Neural cell (in vitro differentiated cells): Measurements from ENCODE around the gene MS4A6A. TPM values are rescaled to one million over a fixed set of nuclear protein-coding genes. Genes with fewer than 3 reads are reported as not detected.

Experiments
- H2AFZ ChIP-seq: fragments of 200-600, 300-800 bp; sonication (generic), shearing (Covaris generic); 2 replicates; pipeline ENCODE4 v1.6.0; 2014; ENCODE audit warnings: low read depth, mild to moderate bottlenecking, antibody characterized with exemption, low read length, moderate library complexity
- H3F3A ChIP-seq: fragments of 200-600 bp; shearing (Covaris generic); 2 replicates; pipeline ENCODE4 v1.6.1; 2016; ENCODE audit warnings: mild to moderate bottlenecking, moderate library complexity, mixed read lengths, antibody characterized with exemption, low read length; ENCODE audit not compliant: insufficient read depth, poor library complexity, severe bottlenecking
- H3K27ac ChIP-seq: fragments of 200-600, 300-800 bp; sonication (generic), shearing (Covaris generic); 2 replicates; pipeline ENCODE4 v1.5.1; 2014; ENCODE audit warnings: mild to moderate bottlenecking, low read length, moderate library complexity
- H3K27me3 ChIP-seq: fragments of 300-800, 200-600 bp; sonication (generic), shearing (Covaris generic); 2 replicates; pipeline ENCODE4 v1.6.0; 2014; ENCODE audit warnings: mild to moderate bottlenecking, low read depth, low read length, moderate library complexity; ENCODE audit not compliant: insufficient read depth
- H3K36me3 ChIP-seq: fragments of 300-800, 200-600 bp; sonication (generic), shearing (Covaris generic); 2 replicates; pipeline ENCODE4 v1.5.1; 2014; ENCODE audit warnings: mild to moderate bottlenecking, antibody characterized with exemption, low read length, moderate library complexity; ENCODE audit not compliant: insufficient read depth
- H3K4me2 ChIP-seq: fragments of 300-800, 200-600 bp; sonication (generic), shearing (Covaris generic); 2 replicates; pipeline ENCODE4 v1.6.0; 2014; ENCODE audit warnings: mild to moderate bottlenecking, low read length
- H3K4me3 ChIP-seq: fragments of 300-800, 200-600 bp; sonication (generic), shearing (Covaris generic); 2 replicates; pipeline ENCODE4 v1.5.1; 2014; ENCODE audit warnings: mild to moderate bottlenecking, low read length, moderate library complexity
- H3K79me2 ChIP-seq: fragments of 200-600 bp; shearing (Covaris generic); replicated peaks from 2 replicates; pipeline ENCODE4 v1.6.0; 2014; ENCODE audit warnings: mild to moderate bottlenecking, low read length, moderate library complexity; ENCODE audit not compliant: insufficient read depth
- H3K9ac ChIP-seq: fragments of 300-800, 200-600 bp; sonication (generic), shearing (Covaris generic); 2 replicates; pipeline ENCODE4 v1.6.1; 2016; ENCODE audit warnings: mild to moderate bottlenecking, low read length, mixed read lengths
- H3K9me2 ChIP-seq: fragments of 200-600 bp; shearing (Covaris generic); 2 replicates; pipeline ENCODE4 v1.6.1; 2016; ENCODE audit warnings: mild to moderate bottlenecking, low read length, mixed read lengths; ENCODE audit not compliant: insufficient read depth
- H3K9me3 ChIP-seq: fragments of 200-600, 300-800 bp; sonication (generic), shearing (Covaris generic); 2 replicates; pipeline ENCODE4 v1.6.1; 2016; ENCODE audit warnings: mild to moderate bottlenecking, mixed run types, low read length, moderate library complexity, mixed read lengths
- H4K20me1 ChIP-seq: fragments of 200-600 bp; shearing (Covaris generic); 2 replicates; pipeline ENCODE4 v1.6.1; 2016; ENCODE audit warnings: mild to moderate bottlenecking, mixed run types; ENCODE audit not compliant: insufficient read depth
- EP300 ChIP-seq: fragments of 450-650 bp; conservative IDR thresholded peaks from 2 replicates; pipeline ENCODE4 v1.6.1; 2014; ENCODE audit warnings: antibody characterized with exemption, mild to moderate bottlenecking, moderate library complexity; ENCODE audit not compliant: poor library complexity, severe bottlenecking
- EZH2 ChIP-seq: fragments of 200-600, 300-800 bp; shearing (Covaris generic), sonication (generic); IDR thresholded peaks from 2 replicates; pipeline ENCODE4 v1.6.1; 2014; ENCODE audit warnings: antibody characterized with exemption, low read length, borderline replicate concordance, mild to moderate bottlenecking; ENCODE audit not compliant: insufficient read depth, poor library complexity, severe bottlenecking
- MXI1 ChIP-seq: fragments of 450-650 bp; conservative IDR thresholded peaks from 2 replicates; pipeline ENCODE4 v1.6.1; 2014; ENCODE audit warnings: antibody characterized with exemption, mild to moderate bottlenecking; ENCODE audit not compliant: poor library complexity, severe bottlenecking
- POLR2AphosphoS5 ChIP-seq: IDR thresholded peaks from 2 replicates; pipeline ENCODE4 v1.6.1; 2012
- RAD21 ChIP-seq: fragments of 450-650 bp; conservative IDR thresholded peaks from 2 replicates; pipeline ENCODE4 v1.6.1; 2014; ENCODE audit warnings: antibody characterized with exemption, mild to moderate bottlenecking, moderate library complexity
- SMC3 ChIP-seq: fragments of 450-650 bp; conservative IDR thresholded peaks from 2 replicates; pipeline ENCODE4 v1.6.1; 2014; ENCODE audit warnings: antibody characterized with exemption, mild to moderate bottlenecking, moderate library complexity; ENCODE audit not compliant: poor library complexity
- TAF1 ChIP-seq: IDR thresholded peaks from 2 replicates; pipeline ENCODE4 v1.6.1; 2012; ENCODE audit warnings: low read depth
- polyA minus RNA-seq: library from RNA; depleted of rRNA, polyadenylated mRNA; stranded (reverse); fragments of >200 nt; gene quantifications from 2 replicates; pipeline ENCODE4 v1.2.3, GENCODE V29; 2014
- polyA plus RNA-seq: library from polyadenylated mRNA; depleted of rRNA; stranded (reverse); fragments of >200 nt; gene quantifications from 2 replicates; pipeline ENCODE4 v1.2.3, GENCODE V29; 2014
- TF ChIP-seq, protein P1 (sequence below): fragments of 450-650 bp; IDR thresholded peaks from 2 replicates; pipeline ENCODE4 v1.5.1; 2014; ENCODE audit warnings: antibody characterized with exemption, mild to moderate bottlenecking, moderate library complexity; ENCODE audit not compliant: poor library complexity, severe bottlenecking
- TF ChIP-seq, protein P2 (sequence below): IDR thresholded peaks from 2 replicates; pipeline ENCODE4 v1.6.1; 2012; ENCODE audit warnings: borderline replicate concordance

The MS4A6A gene, protein sequence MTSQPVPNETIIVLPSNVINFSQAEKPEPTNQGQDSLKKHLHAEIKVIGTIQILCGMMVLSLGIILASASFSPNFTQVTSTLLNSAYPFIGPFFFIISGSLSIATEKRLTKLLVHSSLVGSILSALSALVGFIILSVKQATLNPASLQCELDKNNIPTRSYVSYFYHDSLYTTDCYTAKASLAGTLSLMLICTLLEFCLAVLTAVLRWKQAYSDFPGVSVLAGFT
- polyA plus RNA-seq (not detected in 2 replicates), polyA minus RNA-seq (not detected in 2 replicates)

DNA sequence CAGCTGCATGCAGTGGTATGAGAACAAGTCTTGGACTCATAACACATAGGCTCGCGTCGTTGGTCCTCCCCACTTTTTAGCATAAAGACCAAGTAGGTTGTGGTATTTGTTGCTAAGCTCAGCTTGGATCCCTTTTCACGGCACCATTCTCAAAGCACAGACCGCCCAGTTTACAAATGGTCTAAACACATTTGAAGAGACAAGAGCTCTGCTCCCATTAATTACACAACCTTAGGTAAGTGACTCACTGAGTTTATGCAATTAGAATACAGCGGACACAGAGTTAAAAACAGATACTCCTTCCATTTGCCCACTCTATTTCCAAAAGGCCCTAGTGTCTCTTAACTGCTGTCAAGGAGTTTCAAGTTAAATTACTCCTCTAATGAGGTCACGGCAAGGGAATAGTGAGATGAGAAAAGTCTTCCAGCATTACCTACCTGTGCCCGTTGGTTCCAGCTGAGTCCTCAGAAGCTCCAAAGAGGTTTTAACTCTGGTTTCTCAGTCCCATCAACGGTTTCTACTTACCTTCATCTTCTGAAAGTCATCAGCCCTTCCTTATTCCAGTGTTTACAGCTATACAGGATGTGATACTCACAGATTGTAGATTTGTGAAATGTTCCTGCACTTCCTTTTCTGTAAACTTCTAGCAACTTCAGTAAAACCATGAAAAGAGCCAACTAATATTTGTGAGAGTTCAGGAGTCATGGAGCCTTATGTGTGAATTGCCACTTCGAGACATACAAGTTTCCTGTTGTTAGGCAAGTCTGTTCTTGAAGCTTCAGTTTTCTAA lies at the start of gene MS4A6A:
Gene MS4A6A, minus strand, starts transcription at position 543 of the 790 bp plus-strand sequence. CDS start 1,356 bp downstream, outside the sequence.
- Histone ChIP-seq H3K27me3 (no peaks in the 10 kb centered on the region), H4K20me1 (no peaks in the 10 kb centered on the region), H3K4me3 (no peak within 1 kb of the TSS), H3F3A (no peaks in the 10 kb centered on the region), H3K36me3 (no peaks in the 10 kb centered on the region), H3K9me3 (no peaks in the 10 kb centered on the region), H3K27ac (no peak within 1 kb of the TSS), H3K4me2 (no peak within 1 kb of the TSS), H2AFZ (no peak within 1 kb of the TSS), H3K79me2 (no peaks in the 10 kb centered on the region), H3K9me2 (no peaks in the 10 kb centered on the region), H3K9ac (no peak within 1 kb of the TSS)
- no peak for TF ChIP-seq RAD21

DNA sequence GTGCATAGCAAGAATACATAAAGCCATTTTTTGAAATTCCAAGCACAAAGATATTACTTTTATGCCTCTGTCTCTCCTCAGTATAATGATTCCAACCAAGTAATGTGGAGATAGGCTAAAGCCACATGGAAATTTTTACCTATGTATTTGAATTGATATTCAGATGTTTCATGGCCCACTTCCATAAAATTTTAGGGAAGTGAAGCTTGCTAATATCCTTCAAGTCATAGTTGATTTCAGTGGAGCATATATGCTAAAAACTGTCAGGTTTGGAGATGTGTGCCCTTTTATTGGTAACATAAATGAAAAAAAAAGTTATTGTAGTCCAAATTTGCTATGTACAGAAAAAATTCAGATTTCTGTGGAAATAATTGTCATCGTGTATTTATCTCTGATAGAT lies 47.8 kb upstream of the MS4A6A start:
- no peak overlapping the region for H3K27ac ChIP-seq
- H3K9me2 ChIP-seq, result no peaks in the 10 kb centered on the region
- no peaks in the 10 kb centered on the region for H3K79me2 ChIP-seq
- no peaks in the 10 kb centered on the region for H3K36me3 ChIP-seq
- H3K4me3 ChIP-seq, result no peak overlapping the region
- H2AFZ ChIP-seq, result no peak overlapping the region
- TF ChIP-seq MXI1, result no peak
- no peak for TF ChIP-seq TAF1
- no peak for TF ChIP-seq POLR2AphosphoS5
- no peak for TF ChIP-seq RAD21
- TF ChIP-seq EP300, result no peak
- TF ChIP-seq, protein P1, sequence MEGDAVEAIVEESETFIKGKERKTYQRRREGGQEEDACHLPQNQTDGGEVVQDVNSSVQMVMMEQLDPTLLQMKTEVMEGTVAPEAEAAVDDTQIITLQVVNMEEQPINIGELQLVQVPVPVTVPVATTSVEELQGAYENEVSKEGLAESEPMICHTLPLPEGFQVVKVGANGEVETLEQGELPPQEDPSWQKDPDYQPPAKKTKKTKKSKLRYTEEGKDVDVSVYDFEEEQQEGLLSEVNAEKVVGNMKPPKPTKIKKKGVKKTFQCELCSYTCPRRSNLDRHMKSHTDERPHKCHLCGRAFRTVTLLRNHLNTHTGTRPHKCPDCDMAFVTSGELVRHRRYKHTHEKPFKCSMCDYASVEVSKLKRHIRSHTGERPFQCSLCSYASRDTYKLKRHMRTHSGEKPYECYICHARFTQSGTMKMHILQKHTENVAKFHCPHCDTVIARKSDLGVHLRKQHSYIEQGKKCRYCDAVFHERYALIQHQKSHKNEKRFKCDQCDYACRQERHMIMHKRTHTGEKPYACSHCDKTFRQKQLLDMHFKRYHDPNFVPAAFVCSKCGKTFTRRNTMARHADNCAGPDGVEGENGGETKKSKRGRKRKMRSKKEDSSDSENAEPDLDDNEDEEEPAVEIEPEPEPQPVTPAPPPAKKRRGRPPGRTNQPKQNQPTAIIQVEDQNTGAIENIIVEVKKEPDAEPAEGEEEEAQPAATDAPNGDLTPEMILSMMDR, result no peak
- TF ChIP-seq, protein P2, sequence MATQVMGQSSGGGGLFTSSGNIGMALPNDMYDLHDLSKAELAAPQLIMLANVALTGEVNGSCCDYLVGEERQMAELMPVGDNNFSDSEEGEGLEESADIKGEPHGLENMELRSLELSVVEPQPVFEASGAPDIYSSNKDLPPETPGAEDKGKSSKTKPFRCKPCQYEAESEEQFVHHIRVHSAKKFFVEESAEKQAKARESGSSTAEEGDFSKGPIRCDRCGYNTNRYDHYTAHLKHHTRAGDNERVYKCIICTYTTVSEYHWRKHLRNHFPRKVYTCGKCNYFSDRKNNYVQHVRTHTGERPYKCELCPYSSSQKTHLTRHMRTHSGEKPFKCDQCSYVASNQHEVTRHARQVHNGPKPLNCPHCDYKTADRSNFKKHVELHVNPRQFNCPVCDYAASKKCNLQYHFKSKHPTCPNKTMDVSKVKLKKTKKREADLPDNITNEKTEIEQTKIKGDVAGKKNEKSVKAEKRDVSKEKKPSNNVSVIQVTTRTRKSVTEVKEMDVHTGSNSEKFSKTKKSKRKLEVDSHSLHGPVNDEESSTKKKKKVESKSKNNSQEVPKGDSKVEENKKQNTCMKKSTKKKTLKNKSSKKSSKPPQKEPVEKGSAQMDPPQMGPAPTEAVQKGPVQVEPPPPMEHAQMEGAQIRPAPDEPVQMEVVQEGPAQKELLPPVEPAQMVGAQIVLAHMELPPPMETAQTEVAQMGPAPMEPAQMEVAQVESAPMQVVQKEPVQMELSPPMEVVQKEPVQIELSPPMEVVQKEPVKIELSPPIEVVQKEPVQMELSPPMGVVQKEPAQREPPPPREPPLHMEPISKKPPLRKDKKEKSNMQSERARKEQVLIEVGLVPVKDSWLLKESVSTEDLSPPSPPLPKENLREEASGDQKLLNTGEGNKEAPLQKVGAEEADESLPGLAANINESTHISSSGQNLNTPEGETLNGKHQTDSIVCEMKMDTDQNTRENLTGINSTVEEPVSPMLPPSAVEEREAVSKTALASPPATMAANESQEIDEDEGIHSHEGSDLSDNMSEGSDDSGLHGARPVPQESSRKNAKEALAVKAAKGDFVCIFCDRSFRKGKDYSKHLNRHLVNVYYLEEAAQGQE, result no peak
- no peak for TF ChIP-seq SMC3
- TF ChIP-seq EZH2, result no peak
- no peaks in the 10 kb centered on the region for H3K27me3 ChIP-seq
- no peaks in the 10 kb centered on the region for H3F3A ChIP-seq
- H3K4me2 ChIP-seq, result no peak overlapping the region
- no peaks in the 10 kb centered on the region for H3K9me3 ChIP-seq
- no peaks in the 10 kb centered on the region for H4K20me1 ChIP-seq
- H3K9ac ChIP-seq, result no peak overlapping the region
